ENCODE measurements around the gene LTBP1. TPM values are rescaled to one million over a fixed set of nuclear protein-coding genes. Genes with fewer than 3 reads are reported as not detected.

The LTBP1 gene
- total and polyA plus RNA-seq, 2 of the 13 experiments (the other 11 are each of a cell fraction or from before 2014, with no cell fraction given), result 0.12 to 0.22 TPM

DNA sequence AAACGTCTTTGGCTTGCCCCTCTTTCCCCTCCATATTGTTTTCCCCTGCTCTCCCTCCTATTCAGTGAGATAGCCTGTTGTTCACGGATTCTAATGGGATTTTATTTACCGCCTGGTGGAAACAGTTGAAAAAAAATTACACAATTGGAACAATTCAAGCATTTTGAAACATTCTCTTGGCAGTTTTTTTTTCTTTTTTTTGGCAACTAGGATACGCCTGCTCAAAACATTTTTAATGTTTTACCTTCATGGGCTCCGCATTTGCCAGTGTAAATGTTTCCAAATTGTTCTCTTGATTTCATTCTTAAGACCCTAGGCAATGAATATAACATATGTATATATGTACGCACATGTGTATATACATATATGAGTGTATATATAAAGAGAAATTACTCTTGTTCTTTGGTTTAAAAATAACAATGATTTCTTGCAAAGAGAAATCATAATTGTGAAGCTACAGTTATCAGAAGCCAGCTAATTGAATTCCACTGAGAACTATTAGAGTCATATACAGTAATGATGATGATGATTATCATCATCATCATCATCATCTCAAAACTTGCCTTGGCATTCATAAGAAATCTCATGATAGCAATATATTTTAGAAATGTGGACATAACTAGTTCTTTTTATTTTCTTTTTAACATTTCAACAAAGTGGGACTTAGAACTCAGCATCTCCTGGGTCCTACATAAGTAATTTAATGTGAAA, 146.7 kb downstream of the LTBP1 start:
- ATAC-seq, result no peak
- no peak for FAIRE-seq
- Histone ChIP-seq H3K9ac (ENCODE audit: insufficient read depth, low read depth, low read length) (no peak overlapping the region), H3K4me2 (ENCODE audit: low read depth, low read length) (no peak overlapping the region), H3K36me3 (replicated peaks in 1 of 2; ENCODE audit: control insufficient read depth in 1 of 2, insufficient read depth in 2 of 2, low read length in 2 of 2) (no peaks in the 10 kb centered on the region), H3K4me3 (replicated peaks in 1 of 3; ENCODE audit: insufficient read depth in 1 of 3, low read depth in 2 of 3, low read length in 3 of 3) (no peak overlapping the region), H3K27ac (ENCODE audit: extremely low read length, insufficient read depth, low read length) (no peak overlapping the region), H3K27me3 (ENCODE audit: control insufficient read depth in 1 of 2, insufficient read depth in 2 of 2, low read length in 2 of 2) (no peaks in the 10 kb centered on the region), H3K79me2 (ENCODE audit: insufficient read depth, low read length) (no peaks in the 10 kb centered on the region), H2AFZ (ENCODE audit: low read length) (no peak overlapping the region), H3K4me1 (ENCODE audit: insufficient read depth, low read length) (no peaks in the 10 kb centered on the region), H3K9me3 (ENCODE audit: low read length) (no peaks in the 10 kb centered on the region), H4K20me1 (ENCODE audit: insufficient read depth, low read length) (no peaks in the 10 kb centered on the region)
- no TSS peak for BruUV-seq (replicated peaks)
- intact Hi-C loops (cut with micrococcal nuclease; ENCODE audit: unreplicated experiment), result no loop called here
- in situ Hi-C loops (cut with HindIII; ENCODE audit: extremely low pct_ligation_motif_present, low pct_unique_long_range_greater_than_20kb), result no loop called here
- ChIA-PET CTCF (ENCODE audit: low intra/inter-chr PET ratio, low total read pairs) (no interaction called here), POLR2A (no interaction called here)
- WGBS (ENCODE audit: low lambda C conversion rate), result 28% methylated on average over 6 of the region's 6 CpGs
- DNase-seq (ENCODE audit: low spot score), result no peak
- TF ChIP-seq CREB1 (IDR thresholded peaks at IDR 0.05) (peak; percentile 24; the same call in 1 of the 2 replicates), CREB1 (CRISPR knock-in tag; IDR thresholded peaks at IDR 0.05) (no peak), ADNP (CRISPR knock-in tag; IDR thresholded peaks at IDR 0.05) (no peak)

DNA sequence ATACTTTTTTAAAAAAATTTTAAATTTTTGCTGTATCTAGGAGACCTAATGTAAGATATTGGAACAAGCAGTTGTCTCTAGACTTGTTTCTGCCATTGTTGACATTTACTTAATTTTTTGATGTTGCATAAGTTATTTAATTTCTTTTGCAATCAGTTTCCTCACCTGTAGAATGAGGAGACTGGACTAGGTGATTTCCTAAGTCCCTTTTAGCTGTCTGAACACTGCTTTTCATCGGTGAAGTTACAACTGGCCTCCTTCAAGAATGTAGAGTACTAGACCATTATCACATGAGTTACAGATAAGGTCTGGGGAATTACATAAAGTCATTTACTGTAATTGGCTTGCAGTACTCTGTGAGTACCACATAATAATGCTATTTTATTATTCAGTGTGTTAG, 147.6 kb downstream of the LTBP1 start:
- DNase-seq (ENCODE audit: low spot score), result no peak
- TF ChIP-seq ZNF777 (CRISPR knock-in tag; IDR thresholded peaks at IDR 0.05) (no peak), ZNF430 (CRISPR knock-in tag; IDR thresholded peaks at IDR 0.05) (no peak), ZNF720 (CRISPR knock-in tag; IDR thresholded peaks at IDR 0.05) (no peak), ZNF24 (IDR thresholded peaks at IDR 0.05) (no peak), ZIK1 (CRISPR knock-in tag; IDR thresholded peaks at IDR 0.05; ENCODE audit: borderline replicate concordance, low read depth) (no peak), ELF1 (CRISPR knock-in tag; IDR thresholded peaks at IDR 0.05) (no peak), KLF16 (CRISPR knock-in tag; IDR thresholded peaks at IDR 0.05) (no peak), KLF6 (CRISPR knock-in tag; IDR thresholded peaks at IDR 0.05) (no peak), ZNF124 (CRISPR knock-in tag; IDR thresholded peaks at IDR 0.05) (no peak), ZSCAN20 (CRISPR knock-in tag; IDR thresholded peaks at IDR 0.05; ENCODE audit: borderline replicate concordance) (no peak)
- TF ChIP-seq, protein P1, sequence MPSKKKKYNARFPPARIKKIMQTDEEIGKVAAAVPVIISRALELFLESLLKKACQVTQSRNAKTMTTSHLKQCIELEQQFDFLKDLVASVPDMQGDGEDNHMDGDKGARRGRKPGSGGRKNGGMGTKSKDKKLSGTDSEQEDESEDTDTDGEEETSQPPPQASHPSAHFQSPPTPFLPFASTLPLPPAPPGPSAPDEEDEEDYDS (CRISPR knock-in tag; IDR thresholded peaks at IDR 0.05), result no peak
- no peak overlapping the region for H3K9ac ChIP-seq (ENCODE audit: insufficient read depth, low read depth, low read length)
- in situ Hi-C loops (cut with HindIII; ENCODE audit: extremely low pct_ligation_motif_present, low pct_unique_long_range_greater_than_20kb), result no loop called here
- ChIA-PET POLR2A (no interaction called here), CTCF (ENCODE audit: low intra/inter-chr PET ratio, low total read pairs) (no interaction called here)
- no peak overlapping the region for H2AFZ ChIP-seq (ENCODE audit: low read length)
- intact Hi-C loops (cut with micrococcal nuclease; ENCODE audit: unreplicated experiment), result no loop called here
- no peak overlapping the region for H3K4me3 ChIP-seq (replicated peaks in 1 of 3; ENCODE audit: insufficient read depth in 1 of 3, low read depth in 2 of 3, low read length in 3 of 3)
- no peaks in the 10 kb centered on the region for H3K9me3 ChIP-seq (ENCODE audit: low read length)
- 19% methylated on average over 1 of the region's 1 CpG for WGBS (ENCODE audit: low lambda C conversion rate)
- no peaks in the 10 kb centered on the region for H4K20me1 ChIP-seq (ENCODE audit: insufficient read depth, low read length)
- no TSS peak for BruUV-seq (replicated peaks)
- H3K4me1 ChIP-seq (ENCODE audit: insufficient read depth, low read length), result no peaks in the 10 kb centered on the region
- H3K36me3 ChIP-seq (replicated peaks in 1 of 2; ENCODE audit: control insufficient read depth in 1 of 2, insufficient read depth in 2 of 2, low read length in 2 of 2), result no peaks in the 10 kb centered on the region
- FAIRE-seq, result no peak
- no peaks in the 10 kb centered on the region for H3K27me3 ChIP-seq (ENCODE audit: control insufficient read depth in 1 of 2, insufficient read depth in 2 of 2, low read length in 2 of 2)
- H3K79me2 ChIP-seq (ENCODE audit: insufficient read depth, low read length), result no peaks in the 10 kb centered on the region
- no peak overlapping the region for H3K27ac ChIP-seq (ENCODE audit: extremely low read length, insufficient read depth, low read length)
- ATAC-seq, result no peak
- no peak overlapping the region for H3K4me2 ChIP-seq (ENCODE audit: low read depth, low read length)

Data from HepG2 (cell line).